ENCODE results near the gene SPATA19. TPM values are rescaled to one million over a fixed set of nuclear protein-coding genes. Genes with fewer than 3 reads are reported as not detected.
A peak's percentile ranks its signal among the peaks of the same experiment; 100 is the strongest.

The SPATA19 gene
- polyA plus RNA-seq (2012; ENCODE audit: low read depth, missing spikeins) = 0.12 TPM

- FAIRE-seq (no peak), DNase-seq (ENCODE audit: insufficient read length, low spot score) (no peak)
- TF ChIP-seq PAX5 (IDR thresholded peaks at IDR 0.05; ENCODE audit: insufficient read depth, low read length, severe bottlenecking) = no peak
Observed at GRCh38 chr11:133845413-133845812, at the start of gene SPATA19. Gene SPATA19, minus strand, starts transcription at chr11:133845513. Its CDS starts 67 bp downstream, at chr11:133845446.

- DNase-seq (ENCODE audit: insufficient read length, low spot score) (no peak), FAIRE-seq (peak; percentile 64)
- TF ChIP-seq POLR2AphosphoS5 (IDR thresholded peaks at IDR 0.05; ENCODE audit: low read depth, low read length) = no peak
- no peak for TF ChIP-seq PAX5 (IDR thresholded peaks at IDR 0.05; ENCODE audit: insufficient read depth, low read length, severe bottlenecking)
- TF ChIP-seq TAF1 (IDR thresholded peaks at IDR 0.05; ENCODE audit: low read depth, low read length) = no peak
- TF ChIP-seq POU2F2 (IDR thresholded peaks at IDR 0.05; ENCODE audit: low read depth, low read length) = no peak; the same call in 1 of the 2 replicates
- no peak for TF ChIP-seq POLR2A (IDR thresholded peaks at IDR 0.05; ENCODE audit: low read depth, low read length)
- TF ChIP-seq SPI1 (IDR thresholded peaks at IDR 0.05; ENCODE audit: low read depth, low read length) = no peak
Observed at GRCh38 chr11:133895061-133895479, 49.8 kb upstream of the SPATA19 start.

GRCh38 chr11:133893381-133893780, 48.1 kb upstream of the SPATA19 start:
- FAIRE-seq (no peak), DNase-seq (ENCODE audit: insufficient read length, low spot score) (no peak)
- TF ChIP-seq TAF1 (IDR thresholded peaks at IDR 0.05; ENCODE audit: low read depth, low read length) (no peak), POU2F2 (IDR thresholded peaks at IDR 0.05; ENCODE audit: low read depth, low read length) (no peak), POLR2AphosphoS5 (IDR thresholded peaks at IDR 0.05; ENCODE audit: low read depth, low read length) (no peak), POLR2A (IDR thresholded peaks at IDR 0.05; ENCODE audit: low read depth, low read length) (no peak), PAX5 (IDR thresholded peaks at IDR 0.05; ENCODE audit: insufficient read depth, low read length, severe bottlenecking) (no peak), SPI1 (IDR thresholded peaks at IDR 0.05; ENCODE audit: low read depth, low read length) (no peak)

- DNase-seq (ENCODE audit: insufficient read length, low spot score) (no peak), FAIRE-seq (no peak)
- TF ChIP-seq TAF1 (IDR thresholded peaks at IDR 0.05; ENCODE audit: low read depth, low read length) (no peak), PAX5 (IDR thresholded peaks at IDR 0.05; ENCODE audit: insufficient read depth, low read length, severe bottlenecking) (no peak), SPI1 (IDR thresholded peaks at IDR 0.05; ENCODE audit: low read depth, low read length) (no peak), POLR2AphosphoS5 (IDR thresholded peaks at IDR 0.05; ENCODE audit: low read depth, low read length) (no peak), POU2F2 (IDR thresholded peaks at IDR 0.05; ENCODE audit: low read depth, low read length) (no peak), POLR2A (IDR thresholded peaks at IDR 0.05; ENCODE audit: low read depth, low read length) (no peak)
Observed at GRCh38 chr11:133892584-133893380, 47.5 kb upstream of the SPATA19 start.

DNA sequence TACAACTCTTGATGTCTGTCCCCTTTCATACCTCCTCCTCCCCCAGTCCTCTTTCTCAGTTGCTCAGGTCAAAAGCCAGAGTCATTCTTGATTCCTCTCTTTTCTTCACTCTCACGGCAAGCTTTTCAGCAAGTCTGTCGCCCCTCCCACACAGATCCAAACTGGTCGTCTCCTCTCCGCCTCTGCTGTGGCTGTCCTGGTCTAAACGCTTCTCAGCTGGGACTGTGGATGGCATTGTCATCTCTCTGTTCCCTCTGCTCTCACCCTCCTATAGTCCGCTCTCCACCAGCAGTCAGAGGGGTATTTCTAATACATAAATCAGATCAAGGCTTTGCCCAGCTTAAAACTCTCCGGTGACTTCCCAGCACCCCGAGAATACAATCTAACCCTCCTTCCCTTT, 46.8 kb upstream of the SPATA19 start:
- TF ChIP-seq TAF1 (IDR thresholded peaks at IDR 0.05; ENCODE audit: low read depth, low read length) (no peak), POLR2AphosphoS5 (IDR thresholded peaks at IDR 0.05; ENCODE audit: low read depth, low read length) (no peak), SPI1 (IDR thresholded peaks at IDR 0.05; ENCODE audit: low read depth, low read length) (no peak), POLR2A (IDR thresholded peaks at IDR 0.05; ENCODE audit: low read depth, low read length) (no peak), PAX5 (IDR thresholded peaks at IDR 0.05; ENCODE audit: insufficient read depth, low read length, severe bottlenecking) (no peak)
- DNase-seq (ENCODE audit: insufficient read length, low spot score) (no peak), FAIRE-seq (no peak)

DNA sequence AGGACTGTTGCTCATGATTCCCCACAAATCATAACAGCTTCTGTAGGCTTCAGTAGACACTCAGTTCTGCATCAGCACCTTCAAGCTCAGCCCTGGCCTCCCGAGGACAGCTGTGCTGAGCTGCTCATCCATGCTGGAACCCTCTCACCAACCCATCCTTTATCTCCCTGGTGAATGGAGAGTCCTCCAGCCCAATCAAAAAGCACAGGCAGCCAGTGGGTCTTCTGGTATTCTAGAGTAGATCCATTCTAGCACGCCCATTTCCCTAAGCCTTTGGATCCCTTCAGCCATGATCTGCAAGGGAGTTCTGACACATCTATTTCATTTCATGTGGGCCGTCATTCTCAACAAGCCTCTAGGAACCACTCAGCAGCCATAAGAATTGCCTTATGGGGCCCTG, 44.6 kb upstream of the SPATA19 start:
- DNase-seq (ENCODE audit: insufficient read length, low spot score) (no peak), FAIRE-seq (no peak)
- TF ChIP-seq POLR2AphosphoS5 (IDR thresholded peaks at IDR 0.05; ENCODE audit: low read depth, low read length) (no peak), POLR2A (IDR thresholded peaks at IDR 0.05; ENCODE audit: low read depth, low read length) (no peak), TAF1 (IDR thresholded peaks at IDR 0.05; ENCODE audit: low read depth, low read length) (no peak), POU2F2 (IDR thresholded peaks at IDR 0.05; ENCODE audit: low read depth, low read length) (no peak), SPI1 (IDR thresholded peaks at IDR 0.05; ENCODE audit: low read depth, low read length) (no peak), PAX5 (IDR thresholded peaks at IDR 0.05; ENCODE audit: insufficient read depth, low read length, severe bottlenecking) (no peak)

- no peak for FAIRE-seq
- DNase-seq (ENCODE audit: insufficient read length, low spot score) = no peak
- TF ChIP-seq SPI1 (IDR thresholded peaks at IDR 0.05; ENCODE audit: low read depth, low read length) (no peak), POU2F2 (IDR thresholded peaks at IDR 0.05; ENCODE audit: low read depth, low read length) (no peak), POLR2AphosphoS5 (IDR thresholded peaks at IDR 0.05; ENCODE audit: low read depth, low read length) (no peak)
Observed at GRCh38 chr11:133889188-133889587, 43.9 kb upstream of the SPATA19 start.

DNA sequence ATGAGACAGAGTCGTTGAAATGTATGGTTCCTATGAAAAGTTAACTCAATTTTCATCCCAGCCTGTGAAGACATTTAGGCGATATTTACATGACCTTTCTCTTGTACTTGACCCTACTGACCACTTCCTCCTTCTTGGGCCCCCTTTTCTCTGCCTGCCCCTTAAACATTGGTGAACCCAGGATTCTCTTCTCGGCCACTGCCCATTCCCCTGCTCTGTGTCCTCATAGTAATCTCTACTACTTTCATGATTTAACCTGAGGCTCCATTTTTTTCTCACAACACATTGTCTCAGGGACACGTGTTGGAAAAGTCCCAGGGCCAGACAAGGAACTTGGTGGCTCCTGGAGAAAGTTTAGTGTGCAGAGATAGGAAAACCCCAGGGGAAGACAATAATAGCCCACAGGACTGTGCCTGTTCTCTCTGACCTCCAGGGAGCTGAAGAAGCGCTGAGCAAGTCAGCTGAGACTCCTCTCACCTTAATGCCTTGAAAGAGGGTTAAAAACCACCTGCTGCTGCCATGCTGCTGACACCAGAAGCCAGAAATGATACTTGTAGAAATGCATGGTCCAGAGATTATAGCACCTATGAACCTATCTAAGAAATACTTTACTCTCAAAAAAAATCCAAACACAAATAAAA, 42.5 kb upstream of the SPATA19 start:
- no peak for DNase-seq (ENCODE audit: insufficient read length, low spot score)
- TF ChIP-seq POU2F2 (IDR thresholded peaks at IDR 0.05; ENCODE audit: low read depth, low read length) (no peak), SPI1 (IDR thresholded peaks at IDR 0.05; ENCODE audit: low read depth, low read length) (peak; percentile 45; the same call in 1 of the 2 replicates), POLR2A (IDR thresholded peaks at IDR 0.05; ENCODE audit: low read depth, low read length) (no peak)
- no peak for FAIRE-seq

- FAIRE-seq (no peak), DNase-seq (ENCODE audit: insufficient read length, low spot score) (no peak)
- TF ChIP-seq POU2F2 (IDR thresholded peaks at IDR 0.05; ENCODE audit: low read depth, low read length) = no peak
- no peak for TF ChIP-seq POLR2A (IDR thresholded peaks at IDR 0.05; ENCODE audit: low read depth, low read length)
- no peak for TF ChIP-seq PAX5 (IDR thresholded peaks at IDR 0.05; ENCODE audit: insufficient read depth, low read length, severe bottlenecking)
- no peak for TF ChIP-seq TAF1 (IDR thresholded peaks at IDR 0.05; ENCODE audit: low read depth, low read length)
- TF ChIP-seq POLR2AphosphoS5 (IDR thresholded peaks at IDR 0.05; ENCODE audit: low read depth, low read length) = no peak
Observed at GRCh38 chr11:133886029-133886428, 40.7 kb upstream of the SPATA19 start.

GRCh38 chr11:133872160-133872559, 26.8 kb upstream of the SPATA19 start:
- no peak for DNase-seq (ENCODE audit: insufficient read length, low spot score)
- FAIRE-seq = no peak
- no peak for TF ChIP-seq POU2F2 (IDR thresholded peaks at IDR 0.05; ENCODE audit: low read depth, low read length)
- TF ChIP-seq POLR2A (IDR thresholded peaks at IDR 0.05; ENCODE audit: low read depth, low read length) = no peak
- TF ChIP-seq SPI1 (IDR thresholded peaks at IDR 0.05; ENCODE audit: low read depth, low read length) = no peak
- no peak for TF ChIP-seq POLR2AphosphoS5 (IDR thresholded peaks at IDR 0.05; ENCODE audit: low read depth, low read length)
- TF ChIP-seq PAX5 (IDR thresholded peaks at IDR 0.05; ENCODE audit: insufficient read depth, low read length, severe bottlenecking) = no peak
- no peak for TF ChIP-seq TAF1 (IDR thresholded peaks at IDR 0.05; ENCODE audit: low read depth, low read length)

Measured in GM12891 (cell line).